HUES6 (cell line): ENCODE results near the gene CHGA.

Experiments
- H3K27ac ChIP-seq: 2 replicates; pipeline ENCODE4 v1.7.0; 2013; ENCODE audit warnings: low read depth, mild to moderate bottlenecking, low read length, inconsistent platforms
- H3K27me3 ChIP-seq: 2 replicates; pipeline ENCODE4 v1.6.1; 2013; ENCODE audit warnings: low read length; ENCODE audit not compliant: control insufficient read depth, insufficient read depth
- H3K36me3 ChIP-seq: 2 replicates; pipeline ENCODE4 v1.6.1; 2013; ENCODE audit warnings: low read length; ENCODE audit not compliant: control insufficient read depth, insufficient read depth
- H3K4me1 ChIP-seq: 2 replicates; pipeline ENCODE4 v1.6.1; 2013; ENCODE audit warnings: low read length; ENCODE audit not compliant: control insufficient read depth, insufficient read depth
- H3K4me3 ChIP-seq: 2 replicates; pipeline ENCODE4 v1.5.1; 2013; ENCODE audit warnings: low read depth, low read length
- H3K9ac ChIP-seq: one replicate; pipeline ENCODE4 v1.6.1; 2013; ENCODE audit warnings: mild to moderate bottlenecking, low read length
- H3K9me3 ChIP-seq: 2 replicates; pipeline ENCODE4 v1.6.1; 2013; ENCODE audit warnings: low read depth, low read length; ENCODE audit not compliant: control insufficient read depth, insufficient read depth

The CHGA gene

DNA sequence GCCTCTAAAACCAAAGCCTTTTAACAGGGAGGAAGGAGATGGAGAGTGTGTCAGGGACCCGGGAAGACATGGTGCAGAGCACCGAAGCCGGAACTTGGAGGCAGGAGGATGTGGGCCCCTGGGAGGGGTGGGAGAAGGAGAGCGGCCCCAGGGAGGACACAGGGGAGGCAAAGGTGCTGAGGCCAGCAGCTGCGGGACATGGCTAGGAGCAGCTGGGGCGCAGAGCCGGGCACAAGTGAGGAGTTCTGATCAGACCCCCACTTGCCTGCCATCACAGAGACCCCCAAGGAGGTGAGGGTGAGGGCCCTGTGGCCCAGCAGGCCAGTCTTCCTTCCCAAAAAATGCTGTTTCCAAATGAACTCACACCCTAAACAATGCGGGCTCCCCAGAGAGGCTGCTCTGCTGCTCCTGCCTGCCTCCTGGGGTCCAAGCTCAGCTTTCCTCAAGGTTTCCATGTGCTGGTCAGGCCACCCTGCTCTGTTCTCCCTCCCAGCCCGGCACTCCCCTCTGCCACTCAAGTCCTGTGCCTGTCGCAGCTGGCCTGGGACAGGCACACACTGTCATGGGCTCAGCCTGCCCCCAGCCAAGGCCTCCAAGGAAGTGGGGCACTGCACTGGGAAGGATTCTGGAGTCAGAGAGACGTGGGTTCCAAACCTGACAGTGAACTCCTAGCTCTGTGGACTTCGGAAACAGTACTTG, 24.0 kb downstream of the CHGA start:
- H3K27ac ChIP-seq = no peak overlapping the region
- no peaks in the 10 kb centered on the region for H3K4me1 ChIP-seq
- no peak overlapping the region for H3K4me3 ChIP-seq
- H3K27me3 ChIP-seq = no peaks in the 10 kb centered on the region
- H3K9ac ChIP-seq = no peak overlapping the region
- no peaks in the 10 kb centered on the region for H3K9me3 ChIP-seq
- peaks cover 43% of the 10 kb centered on the region for H3K36me3 ChIP-seq

DNA sequence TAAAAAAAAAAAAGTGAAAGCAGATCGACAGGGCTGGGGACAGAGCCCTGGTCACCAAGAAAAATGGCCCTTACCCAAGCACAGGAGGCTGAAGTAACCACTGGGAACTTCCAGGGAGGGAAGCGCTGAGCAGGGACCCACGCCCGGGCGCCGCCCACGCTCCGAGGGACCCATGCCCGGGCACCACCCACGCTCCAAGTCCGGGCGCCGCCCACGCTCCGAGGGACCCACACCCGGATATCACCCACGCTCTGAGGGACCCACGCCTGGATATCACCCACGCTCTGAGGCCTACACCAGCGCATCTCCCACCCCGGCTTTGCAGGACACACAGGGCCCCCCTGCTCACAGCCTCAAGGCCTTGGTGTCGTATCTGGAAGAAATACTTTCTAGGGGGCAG, 25.7 kb downstream of the CHGA start:
- Histone ChIP-seq H3K36me3 (peaks cover 40% of the 10 kb centered on the region), H3K9ac (no peak overlapping the region), H3K27me3 (no peaks in the 10 kb centered on the region), H3K4me1 (no peaks in the 10 kb centered on the region), H3K4me3 (no peak overlapping the region), H3K9me3 (no peaks in the 10 kb centered on the region), H3K27ac (no peak overlapping the region)

DNA sequence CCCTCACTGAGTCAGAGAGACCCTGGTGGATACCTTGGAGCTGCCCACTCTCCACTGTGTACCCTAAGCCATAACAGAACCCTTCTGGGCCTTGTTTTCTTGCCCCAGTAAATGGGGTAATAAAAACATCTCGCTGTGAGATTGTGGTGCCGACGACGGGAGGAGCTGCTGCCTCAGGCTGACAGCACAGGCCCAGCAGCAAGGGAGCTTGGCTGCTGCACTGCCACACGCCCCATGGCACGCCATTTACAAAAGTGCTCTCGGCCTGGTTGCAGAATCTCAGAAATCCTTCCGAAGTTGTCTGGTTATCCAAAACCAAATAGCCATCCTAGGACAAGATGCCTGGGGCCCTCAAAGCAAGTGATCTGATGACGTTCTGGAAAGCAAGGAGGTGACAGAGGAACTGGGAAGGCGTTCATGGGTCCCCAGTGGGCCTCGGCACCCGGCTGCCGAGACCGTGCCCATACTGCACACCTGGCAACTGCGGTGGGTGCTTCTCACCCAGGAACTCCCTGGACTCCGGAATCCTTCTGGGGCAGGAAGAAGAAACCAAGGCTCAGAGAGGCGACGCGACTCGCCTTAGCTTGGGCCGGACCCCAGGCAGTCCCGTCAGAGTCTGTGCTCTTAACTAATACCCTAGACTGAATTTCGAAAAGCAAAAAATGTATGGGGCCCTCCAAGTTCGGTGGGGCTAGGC, 26.7 kb downstream of the CHGA start:
- H3K36me3 ChIP-seq = peaks cover 38% of the 10 kb centered on the region

DNA sequence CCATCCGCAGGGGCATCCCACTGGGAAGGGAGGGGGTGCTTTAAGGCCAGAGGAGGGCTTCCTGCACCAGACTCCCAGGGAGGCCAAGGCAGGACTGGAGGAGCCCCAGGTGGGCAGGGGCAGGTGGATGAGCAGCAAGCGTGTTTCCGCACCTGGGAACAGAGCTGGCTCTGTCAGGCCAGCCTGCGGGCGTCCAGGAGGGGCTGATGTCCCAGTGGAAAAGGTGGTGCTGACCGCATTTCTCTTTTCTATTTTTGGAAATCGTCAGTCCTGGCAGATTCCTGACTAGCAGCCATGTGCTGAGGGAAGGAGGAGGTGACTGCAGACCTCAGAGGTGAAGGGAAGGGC, 27.2 kb downstream of the CHGA start:
- Histone ChIP-seq H3K4me1 (no peaks in the 10 kb centered on the region; the same call in 1 of the 2 replicates), H3K4me3 (no peak overlapping the region), H3K36me3 (peaks cover 36% of the 10 kb centered on the region), H3K27ac (no peak overlapping the region), H3K27me3 (no peaks in the 10 kb centered on the region), H3K9ac (no peak overlapping the region), H3K9me3 (no peaks in the 10 kb centered on the region)

More for the DNA sequence above, 26.7 kb downstream of the CHGA start:
- H3K9me3 ChIP-seq = no peaks in the 10 kb centered on the region
- no peak overlapping the region for H3K9ac ChIP-seq
- H3K4me3 ChIP-seq = no peak overlapping the region
- no peak overlapping the region for H3K27ac ChIP-seq
- no peaks in the 10 kb centered on the region for H3K4me1 ChIP-seq
- H3K27me3 ChIP-seq = no peaks in the 10 kb centered on the region

DNA sequence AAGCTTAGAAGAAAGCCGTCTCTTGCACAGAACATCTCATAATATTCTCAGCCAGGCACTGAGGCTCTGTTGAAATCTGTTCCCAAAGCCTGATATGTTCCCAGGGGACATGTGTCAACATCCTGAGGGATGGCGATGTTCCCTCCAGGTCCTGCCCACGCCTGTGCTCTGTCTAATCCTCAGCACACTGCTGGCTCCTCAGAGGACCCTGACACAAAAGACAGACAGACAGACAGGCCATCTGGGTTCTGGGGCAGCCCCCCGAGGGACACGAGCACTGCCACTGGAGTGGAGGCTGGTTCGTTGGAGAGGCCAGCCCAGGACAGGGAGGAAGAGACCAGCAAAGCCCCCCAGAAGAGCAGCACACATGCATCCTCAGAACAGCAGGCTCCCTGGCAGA, 27.8 kb downstream of the CHGA start:
- no peaks in the 10 kb centered on the region for H3K27me3 ChIP-seq
- no peak overlapping the region for H3K9ac ChIP-seq
- H3K4me1 ChIP-seq = no peaks in the 10 kb centered on the region; the same call in 1 of the 2 replicates
- H3K9me3 ChIP-seq = no peaks in the 10 kb centered on the region
- H3K36me3 ChIP-seq = peaks cover 35% of the 10 kb centered on the region
- H3K27ac ChIP-seq = no peak overlapping the region
- no peak overlapping the region for H3K4me3 ChIP-seq

DNA sequence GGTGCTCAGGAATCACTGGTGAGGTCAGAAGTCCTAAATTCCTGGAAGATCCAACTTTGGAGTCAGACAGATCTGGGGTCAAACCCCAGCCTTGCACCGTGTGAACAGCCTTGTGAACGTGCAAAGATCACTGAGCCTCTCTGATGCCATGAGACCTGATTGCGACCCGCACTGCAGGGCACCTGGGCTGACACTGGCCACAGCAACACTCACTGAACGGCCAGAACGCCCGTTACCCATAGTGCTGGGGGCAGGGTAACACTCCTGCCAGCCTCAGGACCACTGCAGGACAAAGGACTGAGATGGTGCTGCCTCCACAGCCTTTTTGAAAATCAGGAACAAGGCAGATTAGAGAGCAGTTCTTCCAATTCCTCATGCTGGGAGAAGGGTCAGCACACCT, 28.3 kb downstream of the CHGA start:
- Histone ChIP-seq H3K4me1 (no peaks in the 10 kb centered on the region; the same call in 1 of the 2 replicates), H3K4me3 (no peak overlapping the region), H3K9me3 (no peaks in the 10 kb centered on the region), H3K27me3 (no peaks in the 10 kb centered on the region), H3K27ac (no peak overlapping the region), H3K9ac (no peak overlapping the region), H3K36me3 (peaks cover 32% of the 10 kb centered on the region)

DNA sequence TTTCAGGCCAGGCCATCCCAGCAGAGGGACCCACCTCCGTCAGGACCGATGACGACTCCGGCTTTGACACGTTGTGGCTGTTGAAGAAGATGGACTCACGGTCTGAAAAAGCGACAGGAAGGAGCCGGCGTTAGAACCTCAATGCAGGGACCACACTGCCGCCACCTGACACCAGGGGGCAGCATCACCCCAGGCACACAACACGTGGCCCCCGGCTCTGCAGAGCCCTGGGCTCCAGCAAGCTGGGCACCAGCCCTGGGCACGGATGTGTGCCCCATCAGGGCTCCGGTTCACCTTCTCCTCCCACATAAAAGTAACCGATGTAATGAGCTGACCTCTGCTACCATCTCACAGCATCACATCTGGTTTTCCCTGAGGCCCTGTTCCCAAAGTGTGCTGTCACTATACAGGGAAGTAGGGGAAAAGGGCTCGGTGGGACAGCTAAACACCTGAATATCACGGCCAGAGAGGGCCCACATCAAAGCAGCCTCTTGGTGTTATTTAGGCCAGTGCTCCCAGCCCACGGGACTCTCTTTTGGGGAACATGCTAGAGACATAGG, 29.0 kb downstream of the CHGA start:
- Histone ChIP-seq H3K9ac (no peak overlapping the region), H3K4me3 (no peak overlapping the region), H3K9me3 (no peaks in the 10 kb centered on the region), H3K4me1 (no peaks in the 10 kb centered on the region; the same call in 1 of the 2 replicates), H3K27me3 (no peaks in the 10 kb centered on the region), H3K27ac (no peak overlapping the region), H3K36me3 (peaks cover 31% of the 10 kb centered on the region)

DNA sequence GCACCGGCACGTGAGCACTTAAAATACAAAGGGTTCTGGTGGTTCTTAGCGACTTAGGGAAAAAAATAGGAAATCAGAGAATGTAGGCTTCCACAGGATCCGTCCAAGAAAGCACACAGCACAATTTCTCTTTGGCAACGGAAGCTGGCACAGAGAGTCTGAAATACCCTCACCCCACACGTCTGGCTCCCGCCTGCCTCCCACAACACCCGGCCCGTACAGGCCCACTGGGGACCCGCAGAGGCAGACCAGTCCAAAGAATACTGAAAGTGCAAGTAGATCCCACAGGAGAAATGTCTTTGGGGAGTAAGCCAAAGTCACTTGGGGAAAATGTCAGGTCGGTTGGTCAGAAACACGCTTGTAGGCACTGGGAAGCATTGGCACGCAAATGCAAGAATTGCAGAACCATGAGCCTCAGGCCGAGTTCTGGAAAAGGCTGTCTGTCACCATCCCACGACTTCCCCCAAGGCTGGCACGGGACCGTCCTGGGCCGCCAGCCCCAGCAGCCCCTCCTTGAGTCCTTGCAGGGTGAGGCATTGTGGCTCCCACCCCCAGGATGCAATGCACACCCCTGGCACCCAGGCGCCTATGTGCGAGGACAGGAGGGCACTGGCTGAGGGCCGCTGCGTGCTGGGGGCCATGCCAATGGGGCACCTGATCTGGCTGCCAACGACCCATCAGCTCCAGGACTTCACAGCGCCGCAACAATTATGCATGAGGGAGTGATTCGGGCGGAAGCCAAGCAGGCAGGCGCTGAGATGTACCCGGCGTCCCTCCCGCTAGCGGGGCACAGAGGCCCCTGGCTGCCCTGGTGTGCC, 29.7 kb downstream of the CHGA start:
- H3K9me3 ChIP-seq = no peaks in the 10 kb centered on the region
- no peaks in the 10 kb centered on the region; the same call in 1 of the 2 replicates for H3K4me1 ChIP-seq
- H3K27ac ChIP-seq = no peak overlapping the region
- H3K4me3 ChIP-seq = no peak overlapping the region
- H3K27me3 ChIP-seq = no peaks in the 10 kb centered on the region
- H3K9ac ChIP-seq = no peak overlapping the region
- peaks cover 38% of the 10 kb centered on the region for H3K36me3 ChIP-seq

DNA sequence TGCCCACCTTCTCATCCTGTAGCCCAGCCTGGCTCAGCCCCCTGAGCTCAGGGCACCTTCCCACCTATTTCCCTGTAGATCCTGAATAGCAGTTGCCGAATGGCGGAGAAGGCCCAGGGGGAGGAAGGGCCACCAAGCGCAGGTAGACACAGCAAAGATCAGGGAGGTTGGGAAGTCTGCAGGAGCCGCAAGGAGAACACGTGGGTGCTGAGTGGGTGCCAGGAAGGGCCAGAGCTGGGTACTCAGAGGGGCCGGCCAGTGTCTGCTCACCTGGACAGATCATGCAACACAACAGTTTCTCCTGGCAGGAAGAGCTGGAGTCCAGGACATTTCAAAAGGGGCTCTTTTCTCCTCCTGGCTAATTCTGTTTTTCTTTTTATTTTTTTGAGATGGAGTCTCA, 30.6 kb downstream of the CHGA start:
- Histone ChIP-seq H3K4me3 (no peak overlapping the region), H3K9ac (no peak overlapping the region), H3K9me3 (no peaks in the 10 kb centered on the region), H3K27me3 (no peaks in the 10 kb centered on the region), H3K27ac (no peak overlapping the region), H3K36me3 (peaks cover 46% of the 10 kb centered on the region), H3K4me1 (no peaks in the 10 kb centered on the region; the same call in 1 of the 2 replicates)

DNA sequence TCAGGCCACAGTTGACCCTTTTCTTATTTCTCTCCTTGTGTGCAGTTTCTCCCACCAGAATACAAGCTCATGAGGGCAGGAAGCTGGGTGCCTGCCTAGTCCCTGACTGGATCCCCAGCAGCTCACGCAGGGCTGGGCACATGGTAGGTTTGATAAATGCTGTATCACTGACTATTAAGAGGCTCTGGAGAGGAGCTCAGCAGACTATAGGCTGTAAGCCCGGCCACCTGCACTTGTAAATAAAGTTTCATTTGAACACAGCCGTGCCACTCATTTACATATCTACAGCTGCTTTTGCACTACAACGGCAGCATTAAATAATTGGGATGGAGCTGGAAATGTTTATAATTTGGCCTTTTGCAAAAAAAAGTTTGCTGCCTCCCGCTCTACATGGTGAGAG, 32.0 kb downstream of the CHGA start:
- no peaks in the 10 kb centered on the region for H3K27me3 ChIP-seq
- H3K4me1 ChIP-seq = no peaks in the 10 kb centered on the region; the same call in 1 of the 2 replicates
- no peak overlapping the region for H3K27ac ChIP-seq
- H3K4me3 ChIP-seq = no peak overlapping the region
- H3K9ac ChIP-seq = no peak overlapping the region
- no peaks in the 10 kb centered on the region for H3K9me3 ChIP-seq
- peaks cover 45% of the 10 kb centered on the region for H3K36me3 ChIP-seq
